ENCODE results near the gene HP1BP3. TPM values are rescaled to one million over a fixed set of nuclear protein-coding genes. Genes with fewer than 3 reads are reported as not detected.
A peak's percentile ranks its signal among the peaks of the same experiment; 100 is the strongest.

Gene HP1BP3
- total RNA-seq, 3 donors from 2014 or later = 224 to 317 (median 281) TPM

- Histone ChIP-seq H3K27ac (no peak overlapping the region), H3K9me3 (no peaks in the 10 kb centered on the region), H3K36me3 (no peaks in the 10 kb centered on the region), H3K27me3 (peaks cover 4% of the 10 kb centered on the region in 2 donors), H3K4me1 (peaks cover 0 to 12% of the 10 kb centered on the region in 2 donors), H3K4me3 (no peak overlapping the region)
- TF ChIP-seq POLR2AphosphoS5 (IDR thresholded peaks at IDR 0.05) (no peak), CTCF (IDR thresholded peaks at IDR 0.05) (no peak), POLR2A (IDR thresholded peaks at IDR 0.05) (no peak)
- DNase-seq (ENCODE audit: low spot score in 2 of 2) = peak in 1 of 2 donors; percentile 15
- intact Hi-C loops (cut with DNase I; ENCODE audit: low total_unique reads) = no loop called here
Observed at GRCh38 chr1:20735581-20736111, 51.5 kb downstream of the HP1BP3 start.

- H3K4me1 ChIP-seq = peaks cover 0 to 12% of the 10 kb centered on the region in 2 donors
- peaks cover 4% of the 10 kb centered on the region in 2 donors for H3K27me3 ChIP-seq
- no peaks in the 10 kb centered on the region for H3K9me3 ChIP-seq
- intact Hi-C loops (cut with DNase I; ENCODE audit: low total_unique reads) = no loop called here
- peak overlapping the region; percentile 48 to 84 (median 62) for H3K4me3 ChIP-seq
- peak in 1 of 2 donors; percentile 16 for DNase-seq (ENCODE audit: low spot score in 2 of 2)
- peak overlapping the region; percentile 56 to 76 for H3K27ac ChIP-seq
- TF ChIP-seq POLR2A (IDR thresholded peaks at IDR 0.05) (no peak), CTCF (IDR thresholded peaks at IDR 0.05) (no peak), POLR2AphosphoS5 (IDR thresholded peaks at IDR 0.05) (no peak)
- H3K36me3 ChIP-seq = no peaks in the 10 kb centered on the region
Observed at GRCh38 chr1:20733360-20733975, 53.6 kb downstream of the HP1BP3 start.

- Histone ChIP-seq H3K9me3 (no peaks in the 10 kb centered on the region), H3K27me3 (peaks cover 4% of the 10 kb centered on the region in 2 donors), H3K4me1 (peaks cover 0 to 12% of the 10 kb centered on the region in 2 donors), H3K27ac (peak within 1 kb of the TSS; percentile 56 to 76), H3K4me3 (peak within 1 kb of the TSS; percentile 48 to 84 (median 62)), H3K36me3 (no peaks in the 10 kb centered on the region)
- TF ChIP-seq POLR2A (IDR thresholded peaks at IDR 0.05) (no peak), POLR2AphosphoS5 (IDR thresholded peaks at IDR 0.05) (peak in 2 of 3 donors; percentile 64 to 80), CTCF (IDR thresholded peaks at IDR 0.05) (peak in 2 of 3 donors; percentile 44 to 56)
- DNase-seq (ENCODE audit: low spot score in 2 of 2) = peak; percentile 72 to 86
- intact Hi-C loops (cut with DNase I; ENCODE audit: low total_unique reads) = no loop called here
Observed at GRCh38 chr1:20732588-20733359, 54.3 kb downstream of the HP1BP3 start, which contains the start of gene SH2D5. TSS of gene SH2D5 (minus strand) at chr1:20732703. CDS start at chr1:20728044, 4,659 bp downstream.

GRCh38 chr1:20732071-20732587 lies 55.0 kb downstream of the HP1BP3 start:
- peak overlapping the region; percentile 20 to 56 for H3K27ac ChIP-seq
- H3K36me3 ChIP-seq = no peaks in the 10 kb centered on the region
- H3K27me3 ChIP-seq = peaks cover 4% of the 10 kb centered on the region in 2 donors
- no peaks in the 10 kb centered on the region for H3K9me3 ChIP-seq
- H3K4me1 ChIP-seq = peaks cover 0 to 12% of the 10 kb centered on the region in 2 donors
- peak overlapping the region; percentile 48 to 84 (median 62) for H3K4me3 ChIP-seq
- intact Hi-C loops (cut with DNase I; ENCODE audit: low total_unique reads) = no loop called here
- TF ChIP-seq POLR2A (IDR thresholded peaks at IDR 0.05) (no peak), CTCF (IDR thresholded peaks at IDR 0.05) (no peak), POLR2AphosphoS5 (IDR thresholded peaks at IDR 0.05) (no peak)
- peak in 1 of 2 donors; percentile 28 for DNase-seq (ENCODE audit: low spot score in 2 of 2)

All from breast epithelium (tissue), 4 donors.